HCT116 (cell line): Measurements from ENCODE around the gene PEAK3. TPM values are rescaled to one million over a fixed set of nuclear protein-coding genes. Genes with fewer than 3 reads are reported as not detected.

Experiments used
- ATAC-seq: fragments of 200-7000 bp; cut with Tn5 transposase; 2 replicates; pipeline ENCODE4 v1.9.1; 2020; ENCODE audit warnings: mild to moderate bottlenecking, moderate library complexity
- BruUV-seq: library from RNA; stranded (reverse); fragments of 400-500 nt; replicated peaks from 2 replicates; lab custom pipeline; 2021; lab: Mats Ljungman, UMichigan
- CTCF ChIA-PET: fragments of 300-600 bp; sonication (Branson Sonifier 250); formaldehyde crosslinking; loops from one replicate; lab custom pipeline; 2021; ENCODE audit warnings: antibody characterized with exemption; lab: Charles Lee
- POLR2A ChIA-PET: fragments of 300-600, 350-600 bp; sonication (Branson Sonifier 250); formaldehyde crosslinking; loops from one replicate; lab custom pipeline; 2021; ENCODE audit warnings: antibody characterized with exemption; lab: Charles Lee
- RAD21 ChIA-PET, 2 experiments: fragments of 300-600 bp; sonication (Branson Sonifier 250); formaldehyde crosslinking; loops; one replicate each; lab custom pipeline; 2023; ENCODE audit warnings: low total read pairs in 2 of 2; ENCODE audit not compliant: uncharacterized antibody in 2 of 2, unreplicated experiment in 2 of 2, low non-redundant PET in 1 of 2; lab: Charles Lee
- DNase-seq: peaks from one replicate; pipeline ENCODE4 v3.0.0-alpha.2; 2010; ENCODE audit warnings: low read depth, low spot score
- H2AFZ ChIP-seq: fragments of 200-600 bp; shearing (Covaris generic), sonication (generic); 2 replicates; pipeline ENCODE4 v1.6.1; 2017; ENCODE audit warnings: low read depth, mixed run types, mixed read lengths, antibody characterized with exemption, low read length; ENCODE audit not compliant: poor library complexity, severe bottlenecking
- H3K27ac ChIP-seq: 2 replicates; pipeline ENCODE4 v1.5.1; 2012; ENCODE audit warnings: low read depth, low read length
- H3K27me3 ChIP-seq: fragments of 200-600 bp; sonication (generic); 2 replicates; pipeline ENCODE4 v1.6.1; 2016; ENCODE audit warnings: mixed run types, low read length, mixed read lengths; ENCODE audit not compliant: insufficient read depth
- H3K36me3 ChIP-seq, 2 experiments: fragments of 200-500 bp in 1 of 2; fragments of 200-600 bp in 1 of 2; sonication (Bioruptor generic) in 1 of 2; sonication (generic) in 1 of 2; 2 replicates each; pipeline versions ENCODE4 v1.5.1 to v1.6.1; 2014 to 2016; ENCODE audit warnings: low read length in 2 of 2, inconsistent platforms in 1 of 2, mixed read lengths in 1 of 2, mixed run types in 1 of 2; ENCODE audit not compliant: insufficient read depth in 2 of 2, control insufficient read depth in 1 of 2
- H3K4me1 ChIP-seq, 2 experiments: fragments of 200-600 bp in 1 of 2; sonication (generic) in 1 of 2; 2 replicates each; pipeline versions ENCODE4 v1.5.1 to v1.6.1; 2012 to 2017; ENCODE audit warnings: low read length in 2 of 2, inconsistent platforms in 1 of 2, mild to moderate bottlenecking in 1 of 2, mixed read lengths in 1 of 2, mixed run types in 1 of 2, moderate library complexity in 1 of 2; ENCODE audit not compliant: insufficient read depth in 2 of 2, control insufficient read depth in 1 of 2
- H3K4me2 ChIP-seq: fragments of 200-600 bp; sonication (generic); 2 replicates; pipeline ENCODE4 v1.6.1; 2017; ENCODE audit warnings: mixed run types, low read length, mixed read lengths
- H3K4me3 ChIP-seq, 2 experiments: fragments of 200-600 bp in 1 of 2; sonication (generic) in 1 of 2; replicated peaks in 1 of 2; 2 replicates each; pipeline ENCODE4 v1.5.1; 2011 to 2016; ENCODE audit warnings: low read length in 2 of 2, control low read depth in 1 of 2, low read depth in 1 of 2, mild to moderate bottlenecking in 1 of 2, mixed read lengths in 1 of 2, mixed run types in 1 of 2
- H3K79me2 ChIP-seq: fragments of 200-600 bp; sonication (generic); 2 replicates; pipeline ENCODE4 v1.6.1; 2017; ENCODE audit warnings: mild to moderate bottlenecking, mixed run types, low read length, moderate library complexity, mixed read lengths; ENCODE audit not compliant: insufficient read depth
- H3K9ac ChIP-seq: fragments of 200-600 bp; sonication (generic); 2 replicates; pipeline ENCODE4 v1.6.1; 2016; ENCODE audit warnings: low read length, mixed read lengths
- H3K9me2 ChIP-seq: fragments of 200-600 bp; sonication (generic), shearing (Covaris generic); 2 replicates; pipeline ENCODE4 v1.6.1; 2017; ENCODE audit warnings: mixed run types, mild to moderate bottlenecking, moderate library complexity; ENCODE audit not compliant: insufficient read depth
- H3K9me3 ChIP-seq, 2 experiments: fragments of 200-500 bp in 1 of 2; fragments of 200-600 bp in 1 of 2; sonication (Bioruptor generic) in 1 of 2; sonication (generic) in 1 of 2; 2 replicates each; pipeline ENCODE4 v1.6.1; 2014 to 2017; ENCODE audit warnings: low read length in 2 of 2, mixed read lengths in 2 of 2, inconsistent platforms in 1 of 2, low read depth in 1 of 2, mild to moderate bottlenecking in 1 of 2, mixed run types in 1 of 2, moderate library complexity in 1 of 2; ENCODE audit not compliant: control insufficient read depth in 1 of 2, insufficient read depth in 1 of 2
- H4K20me1 ChIP-seq: fragments of 200-600 bp; sonication (generic), shearing (Covaris generic); 2 replicates; pipeline ENCODE4 v1.6.1; 2017; ENCODE audit warnings: mixed run types, mild to moderate bottlenecking, moderate library complexity; ENCODE audit not compliant: insufficient read depth
- EGR1 ChIP-seq: IDR thresholded peaks from 2 replicates; pipeline ENCODE4 v1.6.1; 2012; ENCODE audit warnings: low read depth
- ELF1 ChIP-seq: IDR thresholded peaks from 2 replicates; pipeline ENCODE4 v1.6.1; 2012; ENCODE audit warnings: low read depth, borderline replicate concordance
- EZH2 ChIP-seq: fragments of 200-600 bp; sonication (generic); IDR thresholded peaks from 2 replicates; pipeline ENCODE4 v1.6.1; 2017; ENCODE audit warnings: antibody characterized with exemption, mixed run types
- JUND ChIP-seq: IDR thresholded peaks from 2 replicates; pipeline ENCODE4 v1.6.1; 2012
- POLR2A ChIP-seq: IDR thresholded peaks from 2 replicates; pipeline ENCODE4 v1.7.0; 2011; ENCODE audit warnings: borderline replicate concordance; ENCODE audit not compliant: insufficient read depth, insufficient read length; ENCODE audit errors: extremely low read depth
- RAD21 ChIP-seq: IDR thresholded peaks from 2 replicates; pipeline ENCODE4 v1.6.1; 2012; ENCODE audit warnings: low read depth, mild to moderate bottlenecking
- SIN3A ChIP-seq: IDR thresholded peaks from 2 replicates; pipeline ENCODE4 v1.6.1; 2012; ENCODE audit warnings: low read depth
- intact Hi-C: fragments of 100-400 bp; cut with micrococcal nuclease; formaldehyde crosslinking; loops from 2 replicates; pipeline ENCODE4 v1.10.0; 2022
- total RNA-seq: library from RNA; stranded (reverse); gene quantifications from one replicate; pipeline ENCODE4 v1.2.1, GENCODE V29; 2021; ENCODE audit not compliant: unreplicated experiment
- TF ChIP-seq, protein P1 (sequence below): IDR thresholded peaks from 2 replicates; pipeline ENCODE4 v1.6.1; 2011; ENCODE audit warnings: mild to moderate bottlenecking, low read length, moderate library complexity; ENCODE audit not compliant: insufficient replicate concordance; ENCODE audit errors: extremely low read depth
- TF ChIP-seq, protein P2 (sequence below): IDR thresholded peaks from 2 replicates; pipeline ENCODE4 v1.6.1; 2012

Gene PEAK3
- total RNA-seq, 1 experiment from 2014 or later: not detected

DNA sequence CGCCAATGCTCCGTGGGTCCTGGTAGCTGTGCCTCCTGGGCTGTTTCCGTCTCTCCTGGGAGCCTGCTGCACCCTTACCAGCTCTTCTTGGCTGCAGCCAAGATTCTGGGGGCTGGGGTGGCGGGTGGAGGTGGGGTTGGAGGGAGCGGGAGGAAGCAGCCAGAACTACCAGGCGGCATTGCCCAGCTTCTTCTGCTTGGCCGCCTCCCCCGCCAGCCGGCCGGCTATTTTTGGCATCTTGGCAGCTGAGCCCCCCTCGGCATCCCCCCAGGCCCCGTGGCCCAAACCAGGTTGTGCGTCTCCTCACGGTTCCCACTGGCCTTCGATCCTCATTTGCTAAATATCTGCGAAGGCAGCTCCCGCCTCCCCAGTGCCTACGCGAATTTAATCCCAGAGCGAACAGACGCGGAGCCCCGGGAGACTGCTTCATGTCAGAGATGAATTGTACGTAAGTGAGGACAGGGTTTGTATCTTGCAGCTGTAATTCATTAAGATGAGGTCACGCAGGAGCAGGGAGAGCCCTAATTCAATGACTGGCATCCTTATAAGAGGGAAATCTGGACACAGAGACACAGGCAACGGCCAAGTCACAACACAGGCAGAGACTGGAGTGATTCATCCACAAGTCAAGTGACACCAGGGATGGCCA lies 12.8 kb upstream of the PEAK3 start:
- Histone ChIP-seq H3K9ac (no peak overlapping the region), H3K27ac (no peak overlapping the region), H3K4me3 (no peak overlapping the region), H4K20me1 (no peaks in the 10 kb centered on the region), H3K4me2 (no peak overlapping the region), H2AFZ (no peak overlapping the region), H3K27me3 (no peaks in the 10 kb centered on the region), H3K4me1 (no peaks in the 10 kb centered on the region), H3K36me3 (no peaks in the 10 kb centered on the region), H3K9me3 (no peaks in the 10 kb centered on the region), H3K79me2 (no peaks in the 10 kb centered on the region), H3K9me2 (no peaks in the 10 kb centered on the region)
- POLR2A ChIA-PET: interaction anchor here (0.6 kb wide), 1 partner anchor 97 kb away, joined by 3 read pairs; no protein-coding TSS in a partner anchor
- intact Hi-C loops: no loop called here
- RAD21 ChIA-PET: interaction anchor here in 1 of 2 experiments (0.6 kb wide), 1 partner anchor 10 kb away, joined by 3 read pairs; no protein-coding TSS in a partner anchor
- TF ChIP-seq, protein P1, sequence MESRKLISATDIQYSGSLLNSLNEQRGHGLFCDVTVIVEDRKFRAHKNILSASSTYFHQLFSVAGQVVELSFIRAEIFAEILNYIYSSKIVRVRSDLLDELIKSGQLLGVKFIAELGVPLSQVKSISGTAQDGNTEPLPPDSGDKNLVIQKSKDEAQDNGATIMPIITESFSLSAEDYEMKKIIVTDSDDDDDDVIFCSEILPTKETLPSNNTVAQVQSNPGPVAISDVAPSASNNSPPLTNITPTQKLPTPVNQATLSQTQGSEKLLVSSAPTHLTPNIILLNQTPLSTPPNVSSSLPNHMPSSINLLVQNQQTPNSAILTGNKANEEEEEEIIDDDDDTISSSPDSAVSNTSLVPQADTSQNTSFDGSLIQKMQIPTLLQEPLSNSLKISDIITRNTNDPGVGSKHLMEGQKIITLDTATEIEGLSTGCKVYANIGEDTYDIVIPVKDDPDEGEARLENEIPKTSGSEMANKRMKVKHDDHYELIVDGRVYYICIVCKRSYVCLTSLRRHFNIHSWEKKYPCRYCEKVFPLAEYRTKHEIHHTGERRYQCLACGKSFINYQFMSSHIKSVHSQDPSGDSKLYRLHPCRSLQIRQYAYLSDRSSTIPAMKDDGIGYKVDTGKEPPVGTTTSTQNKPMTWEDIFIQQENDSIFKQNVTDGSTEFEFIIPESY: no peak
- no peak for TF ChIP-seq SIN3A
- TF ChIP-seq EGR1: no peak
- no peak for TF ChIP-seq POLR2A
- no peak for TF ChIP-seq JUND
- no TSS peak for BruUV-seq
- no peak for ATAC-seq
- CTCF ChIA-PET: no interaction called here
- no peak for DNase-seq

DNA sequence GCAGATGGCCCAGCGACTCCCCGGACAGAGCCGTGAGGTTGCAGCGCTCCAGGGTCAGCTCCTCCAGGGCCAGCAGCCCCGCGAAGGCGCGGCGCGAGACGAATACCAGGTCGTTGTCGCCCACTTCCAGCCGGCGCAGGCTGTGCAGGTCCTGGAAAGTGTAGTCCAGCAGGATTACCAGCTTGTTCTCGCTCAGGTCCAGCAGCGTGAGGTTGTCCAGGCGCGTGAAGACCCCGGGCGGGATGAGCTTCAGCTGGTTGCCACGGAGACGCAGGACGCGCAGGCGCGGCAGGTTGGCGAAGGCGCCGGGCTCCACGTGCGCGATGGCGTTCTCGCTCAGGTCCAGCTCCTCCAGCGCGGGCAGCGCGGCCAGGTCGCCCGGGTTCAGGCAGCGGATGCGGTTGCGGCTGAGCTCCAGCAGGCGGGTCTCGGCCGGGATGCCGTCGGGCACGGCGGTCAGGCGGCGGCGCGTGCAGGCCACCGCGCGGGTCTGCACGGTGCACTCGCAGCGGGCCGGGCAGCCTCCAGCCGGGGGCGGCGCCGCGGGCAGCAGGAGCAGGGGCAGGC lies 9.3 kb upstream of the PEAK3 start:
- H2AFZ ChIP-seq: no peak overlapping the region
- H3K4me1 ChIP-seq: no peaks in the 10 kb centered on the region
- H3K9ac ChIP-seq: no peak overlapping the region
- RAD21 ChIA-PET: no interaction called here
- ATAC-seq (no peak), DNase-seq (no peak)
- no peaks in the 10 kb centered on the region for H4K20me1 ChIP-seq
- H3K36me3 ChIP-seq: no peaks in the 10 kb centered on the region
- intact Hi-C loops: no loop called here
- CTCF ChIA-PET: no interaction called here
- no peak overlapping the region for H3K4me3 ChIP-seq
- POLR2A ChIA-PET: no interaction called here
- no peaks in the 10 kb centered on the region for H3K9me2 ChIP-seq
- no peaks in the 10 kb centered on the region for H3K9me3 ChIP-seq
- TF ChIP-seq, protein P2, sequence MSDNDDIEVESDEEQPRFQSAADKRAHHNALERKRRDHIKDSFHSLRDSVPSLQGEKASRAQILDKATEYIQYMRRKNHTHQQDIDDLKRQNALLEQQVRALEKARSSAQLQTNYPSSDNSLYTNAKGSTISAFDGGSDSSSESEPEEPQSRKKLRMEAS: no peak
- TF ChIP-seq EZH2 (no peak), JUND (no peak), ELF1 (no peak), RAD21 (no peak)
- H3K79me2 ChIP-seq: no peaks in the 10 kb centered on the region
- H3K27ac ChIP-seq: no peak overlapping the region
- no peaks in the 10 kb centered on the region for H3K27me3 ChIP-seq
- H3K4me2 ChIP-seq: no peak overlapping the region
- no TSS peak for BruUV-seq
